K562 (cell line): ENCODE data around the gene HEMGN.

ENCODE experiments used
- DIDO1 ChIP-seq: fragments of 450-650 bp; IDR thresholded peaks from 2 replicates; pipeline ENCODE4 v1.6.1; 2016; ENCODE audit warnings: low read depth, missing biosample characterization, missing genetic modification characterization
- JUNB ChIP-seq: fragments of 450-650 bp; formaldehyde crosslinking; conservative IDR thresholded peaks from 2 replicates; pipeline ENCODE4 v1.4.0; 2020; ENCODE audit warnings: mild to moderate bottlenecking
- RAD21 ChIP-seq, 2 experiments: fragments of 250-450 bp in 1 of 2; fragments of 450-650 bp in 1 of 2; sonication (Bioruptor Pico) in 1 of 2; formaldehyde crosslinking in 1 of 2; IDR thresholded peaks in 1 of 2; conservative IDR thresholded peaks in 1 of 2; 2 replicates each; pipeline versions ENCODE4 v1.4.0 to v1.8.0; 2020 to 2022; ENCODE audit warnings: mild to moderate bottlenecking in 2 of 2, moderate library complexity in 1 of 2
- ZNF444 ChIP-seq: fragments of 250-450 bp; sonication (Bioruptor Pico); IDR thresholded peaks from 2 replicates; pipeline ENCODE4 v1.4.0; 2020; ENCODE audit warnings: mild to moderate bottlenecking, moderate library complexity
- TF ChIP-seq, protein P1 (sequence below), 3 experiments: IDR thresholded peaks in 2 of 3; conservative IDR thresholded peaks in 1 of 3; 2 replicates each; pipeline ENCODE4 v1.5.1; 2011 to 2012; ENCODE audit warnings: low read length in 3 of 3, mild to moderate bottlenecking in 3 of 3, control low read depth in 2 of 3, improper control_type of control experiment in 1 of 3, inconsistent platforms in 1 of 3, low read depth in 1 of 3, mixed read lengths in 1 of 3, moderate library complexity in 1 of 3; ENCODE audit not compliant: insufficient read depth in 2 of 3

GRCh38 chr9:97935276-97935675 is 2.7 kb downstream of the HEMGN start:
- TF ChIP-seq ZNF444 (CRISPR knock-in tag) (no peak), DIDO1 (tag) (no peak), RAD21 (CRISPR knock-in tag; conservative IDR thresholded peaks at IDR 0.05 in 1 of 2, IDR thresholded peaks at IDR 0.05 in 1 of 2) (no peak), JUNB (CRISPR knock-in tag) (no peak)
- TF ChIP-seq, protein P1, sequence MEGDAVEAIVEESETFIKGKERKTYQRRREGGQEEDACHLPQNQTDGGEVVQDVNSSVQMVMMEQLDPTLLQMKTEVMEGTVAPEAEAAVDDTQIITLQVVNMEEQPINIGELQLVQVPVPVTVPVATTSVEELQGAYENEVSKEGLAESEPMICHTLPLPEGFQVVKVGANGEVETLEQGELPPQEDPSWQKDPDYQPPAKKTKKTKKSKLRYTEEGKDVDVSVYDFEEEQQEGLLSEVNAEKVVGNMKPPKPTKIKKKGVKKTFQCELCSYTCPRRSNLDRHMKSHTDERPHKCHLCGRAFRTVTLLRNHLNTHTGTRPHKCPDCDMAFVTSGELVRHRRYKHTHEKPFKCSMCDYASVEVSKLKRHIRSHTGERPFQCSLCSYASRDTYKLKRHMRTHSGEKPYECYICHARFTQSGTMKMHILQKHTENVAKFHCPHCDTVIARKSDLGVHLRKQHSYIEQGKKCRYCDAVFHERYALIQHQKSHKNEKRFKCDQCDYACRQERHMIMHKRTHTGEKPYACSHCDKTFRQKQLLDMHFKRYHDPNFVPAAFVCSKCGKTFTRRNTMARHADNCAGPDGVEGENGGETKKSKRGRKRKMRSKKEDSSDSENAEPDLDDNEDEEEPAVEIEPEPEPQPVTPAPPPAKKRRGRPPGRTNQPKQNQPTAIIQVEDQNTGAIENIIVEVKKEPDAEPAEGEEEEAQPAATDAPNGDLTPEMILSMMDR (IDR thresholded peaks at IDR 0.05 in 2 of 3, conservative IDR thresholded peaks at IDR 0.05 in 1 of 3; ENCODE audit: insufficient read depth in 2 of 3, low read depth in 1 of 3, low read length in 3 of 3) = no peak
